ENCODE results near the gene TRABD2B. TPM values are rescaled to one million over a fixed set of nuclear protein-coding genes. Genes with fewer than 3 reads are reported as not detected.

The TRABD2B gene
- total RNA-seq, 6 donors from 2014 or later, result under 0.01 to 2.1 (median 0.62) TPM

DNA sequence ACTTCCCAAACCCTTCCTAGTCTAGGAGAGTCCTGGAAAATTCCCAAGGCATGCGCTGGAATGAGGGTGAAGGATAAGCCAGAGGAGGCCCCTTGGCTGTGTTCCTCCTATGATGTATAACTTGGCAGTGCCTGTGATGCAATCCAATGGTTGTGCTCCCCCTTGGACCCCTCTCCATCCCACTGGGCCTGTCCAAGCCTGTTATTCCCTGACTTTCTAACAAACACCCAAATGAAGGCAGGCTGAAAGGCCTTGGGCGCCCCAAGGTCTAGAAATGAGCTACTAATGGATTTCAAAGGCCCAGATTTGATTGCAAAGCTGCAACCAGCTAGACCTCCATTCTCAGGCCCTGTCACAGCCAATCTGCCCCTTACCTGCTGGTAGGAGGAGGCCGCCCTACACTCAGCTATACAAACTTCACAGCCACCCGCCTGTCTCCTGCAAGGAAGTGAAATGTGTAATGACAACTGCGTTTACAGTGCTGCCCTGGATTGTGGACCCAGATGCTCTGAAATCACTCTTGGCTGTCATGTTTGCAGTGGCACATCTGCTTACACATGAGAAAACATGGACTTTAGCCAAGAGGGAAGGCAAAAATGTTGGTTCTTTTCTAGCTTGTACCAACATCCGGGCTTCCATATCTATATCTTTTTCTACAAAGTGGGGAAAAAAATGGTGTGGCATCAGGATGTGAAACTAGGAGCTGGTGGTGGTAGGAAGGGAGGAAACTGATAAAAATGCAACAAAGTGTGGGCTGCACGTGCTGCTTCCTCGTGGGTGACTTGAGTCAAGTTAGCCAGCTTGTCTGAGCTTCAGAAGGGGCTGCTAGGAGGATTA is 130.4 kb downstream of the TRABD2B start:
- WGBS, 2 donors, result 59 to 65% methylated on average over 7 to 8 of the region's 8 CpGs
- H3K27me3 ChIP-seq, result no peaks in the 10 kb centered on the region
- H3K4me1 ChIP-seq, result peaks cover 0 to 4% (median 2%) of the 10 kb centered on the region in 4 donors
- no peaks in the 10 kb centered on the region for H3K9me3 ChIP-seq
- no peak for DNase-seq
- no peak for ATAC-seq (ENCODE audit: low FRiP score in 2 of 2)
- TF ChIP-seq EP300 (IDR thresholded peaks at IDR 0.05) (no peak), POLR2AphosphoS5 (IDR thresholded peaks at IDR 0.05) (no peak), CTCF (IDR thresholded peaks at IDR 0.05) (no peak), POLR2A (IDR thresholded peaks at IDR 0.05) (no peak)
- H3K27ac ChIP-seq, result no peak overlapping the region
- H3K4me3 ChIP-seq, result no peak overlapping the region
- no peaks in the 10 kb centered on the region for H3K36me3 ChIP-seq

GRCh38 chr1:47865881-47866535 is 131.2 kb downstream of the TRABD2B start:
- ATAC-seq (ENCODE audit: low FRiP score in 2 of 2) (no peak), DNase-seq (no peak)
- no peaks in the 10 kb centered on the region for H3K36me3 ChIP-seq
- peaks cover 0 to 4% (median 2%) of the 10 kb centered on the region in 4 donors for H3K4me1 ChIP-seq
- H3K9me3 ChIP-seq, result no peaks in the 10 kb centered on the region
- no peak overlapping the region for H3K4me3 ChIP-seq
- 83 to 93% methylated on average over 3 to 6 of the region's 6 CpGs for WGBS, 2 donors
- no peak overlapping the region for H3K27ac ChIP-seq
- H3K27me3 ChIP-seq, result no peaks in the 10 kb centered on the region
- TF ChIP-seq POLR2A (IDR thresholded peaks at IDR 0.05) (no peak), CTCF (IDR thresholded peaks at IDR 0.05) (no peak), POLR2AphosphoS5 (IDR thresholded peaks at IDR 0.05) (no peak), EP300 (IDR thresholded peaks at IDR 0.05) (no peak)

GRCh38 chr1:47859092-47859743 is 138.0 kb downstream of the TRABD2B start:
- no peak overlapping the region for H3K4me3 ChIP-seq
- TF ChIP-seq EP300 (IDR thresholded peaks at IDR 0.05) (no peak), POLR2AphosphoS5 (IDR thresholded peaks at IDR 0.05) (no peak), CTCF (IDR thresholded peaks at IDR 0.05) (no peak), POLR2A (IDR thresholded peaks at IDR 0.05) (no peak)
- no peaks in the 10 kb centered on the region for H3K27me3 ChIP-seq
- 34 to 36% methylated on average over 3 of the region's 3 CpGs for WGBS, 2 donors
- no peak for ATAC-seq (ENCODE audit: low FRiP score in 2 of 2)
- H3K4me1 ChIP-seq, result no peaks in the 10 kb centered on the region
- no peak overlapping the region for H3K27ac ChIP-seq
- H3K9me3 ChIP-seq, result no peaks in the 10 kb centered on the region
- H3K36me3 ChIP-seq, result no peaks in the 10 kb centered on the region
- no peak for DNase-seq

DNA sequence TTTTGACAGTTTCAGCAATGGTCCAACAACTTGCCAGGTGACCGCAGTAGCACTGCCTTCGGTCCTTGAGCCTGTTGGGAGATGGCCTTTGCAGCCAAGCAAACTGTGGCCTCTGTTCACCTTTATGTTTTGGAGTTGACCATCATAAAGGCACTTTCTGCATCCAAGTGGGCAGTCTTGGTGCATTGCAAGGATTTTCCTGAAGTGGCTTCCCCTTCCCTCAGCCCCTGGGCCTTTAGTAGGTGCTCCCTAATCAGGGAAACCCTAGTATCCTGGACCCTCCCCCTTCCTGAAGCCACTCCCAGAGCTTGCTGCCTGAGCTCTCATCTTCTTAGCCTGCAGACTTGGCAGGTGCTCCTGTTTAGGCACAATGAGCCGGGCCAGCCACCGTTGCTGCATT is 140.2 kb downstream of the TRABD2B start:
- Histone ChIP-seq H3K36me3 (no peaks in the 10 kb centered on the region), H3K27me3 (no peaks in the 10 kb centered on the region), H3K27ac (no peak overlapping the region), H3K4me1 (no peaks in the 10 kb centered on the region), H3K4me3 (no peak overlapping the region), H3K9me3 (no peaks in the 10 kb centered on the region)
- no peak for DNase-seq
- no peak for ATAC-seq (ENCODE audit: low FRiP score in 2 of 2)
- 91 to 95% methylated on average over 4 of the region's 4 CpGs for WGBS, 2 donors
- TF ChIP-seq EP300 (IDR thresholded peaks at IDR 0.05) (no peak), CTCF (IDR thresholded peaks at IDR 0.05) (no peak), POLR2AphosphoS5 (IDR thresholded peaks at IDR 0.05) (no peak), POLR2A (IDR thresholded peaks at IDR 0.05) (no peak)

Data from upper lobe of left lung (tissue), 6 donors.